Vein endothelial cell (primary cell): ENCODE data around the gene RNU1-3. TPM values are rescaled to one million over a fixed set of nuclear protein-coding genes. Genes with fewer than 3 reads are reported as not detected.

ENCODE experiments used
- small RNA-seq: library from RNA; depleted of rRNA; stranded (forward); fragments of <200 nt; gene quantifications from one replicate; pipeline ENCODE3, GENCODE V24; 2012
- total RNA-seq: library from RNA; depleted of rRNA; stranded (reverse); fragments of >200 nt; gene quantifications from 2 replicates; pipeline ENCODE4 v1.2.3, GENCODE V29; 2012

RNU1-3 gene
- under 0.01 TPM in 2 replicates for total RNA-seq

DNA sequence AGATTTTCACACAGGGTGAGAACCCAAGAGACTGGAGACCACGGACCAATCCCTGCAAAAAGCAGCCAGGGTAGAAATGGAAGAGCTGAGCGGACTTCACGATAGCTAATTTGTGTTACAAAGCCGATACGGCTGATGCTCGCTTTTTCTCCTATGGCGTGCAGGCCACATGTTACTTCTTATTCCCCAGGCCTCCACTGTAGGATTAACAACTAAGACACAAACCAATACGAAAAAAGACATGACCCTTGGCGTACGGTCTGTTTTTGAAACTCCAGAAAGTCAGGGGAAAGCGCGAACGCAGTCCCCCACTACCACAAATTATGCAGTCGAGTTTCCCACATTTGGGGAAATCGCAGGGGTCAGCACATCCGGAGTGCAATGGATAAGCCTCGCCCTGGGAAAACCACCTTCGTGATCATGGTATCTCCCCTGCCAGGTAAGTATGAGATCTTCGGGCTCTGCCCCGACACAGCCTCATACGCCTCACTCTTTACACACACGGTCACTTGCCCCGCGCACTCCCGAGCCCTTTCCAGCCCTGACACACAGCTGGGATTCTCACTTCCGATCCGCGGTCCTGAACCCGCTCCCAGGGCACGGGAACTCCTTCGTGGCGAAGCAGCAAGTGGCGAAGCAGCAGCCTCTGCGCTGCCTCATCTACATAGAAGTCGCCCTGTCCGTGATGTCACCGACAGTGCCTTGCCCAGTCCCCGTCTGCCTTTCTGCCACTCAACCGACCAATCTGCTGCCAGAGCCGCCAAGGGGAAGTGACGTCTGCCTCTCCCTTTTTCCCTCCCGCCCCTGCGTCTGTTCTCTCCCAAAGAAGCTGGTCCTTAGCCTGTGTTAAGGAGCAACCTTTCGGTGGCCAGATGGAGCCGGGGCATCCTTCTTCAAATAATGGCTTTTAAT is at the start of gene RNU1-3:
Gene RNU1-3, minus strand, starts transcription at position 447 of the 912 bp plus-strand sequence.

Small RNA genes within 50 kb of the gene (small RNA-seq; reads per million reads assigned to genes)
- not detected for gene RNU1-3

Other genes starting within 250 kb of the RNU1-3 start
- not detected in 2 replicates for gene SPATA21, start 229.5 kb downstream of the RNU1-3 start, total RNA-seq
- 171 and 178 TPM in 2 replicates for gene NECAP2, start 226.2 kb downstream of the RNU1-3 start, total RNA-seq
- gene RNU1-1, start 152.7 kb downstream of the RNU1-3 start, total RNA-seq = under 0.01 TPM in 2 replicates
- 18.9 and 37.3 TPM in 2 replicates for gene NBPF1, start 53.4 kb downstream of the RNU1-3 start, total RNA-seq
- gene RNU1-4, start 73.6 kb upstream of the RNU1-3 start, total RNA-seq = under 0.01 TPM in 2 replicates
- under 0.01 TPM in 2 replicates for gene RNU1-2, start 229.0 kb upstream of the RNU1-3 start, total RNA-seq